ENCODE data around the gene ARID2.

- TF ChIP-seq CTCF (IDR thresholded peaks at IDR 0.05; ENCODE audit: insufficient read depth, low read length, poor library complexity, severe bottlenecking) = no peak
- TF ChIP-seq EZH2phosphoT487 (conservative IDR thresholded peaks at IDR 0.05; ENCODE audit: low read length) = no peak
Observed at GRCh38 chr12:45890276-45890675, 160.8 kb downstream of the ARID2 start.

Measured in SU-DHL-6 (cell line).